NCI-H69 (cell line): Measurements from ENCODE around the gene CDH24.
"Not testable (repeated sequence)": the region's sequence is repeated elsewhere in the genome, so short reads cannot be mapped to it uniquely, and the experiment has no call there.

Source experiments
- DNase-seq: peaks from one replicate; lab custom pipeline; 2025; lab: John Stamatoyannopoulos, UW

Gene CDH24

DNA sequence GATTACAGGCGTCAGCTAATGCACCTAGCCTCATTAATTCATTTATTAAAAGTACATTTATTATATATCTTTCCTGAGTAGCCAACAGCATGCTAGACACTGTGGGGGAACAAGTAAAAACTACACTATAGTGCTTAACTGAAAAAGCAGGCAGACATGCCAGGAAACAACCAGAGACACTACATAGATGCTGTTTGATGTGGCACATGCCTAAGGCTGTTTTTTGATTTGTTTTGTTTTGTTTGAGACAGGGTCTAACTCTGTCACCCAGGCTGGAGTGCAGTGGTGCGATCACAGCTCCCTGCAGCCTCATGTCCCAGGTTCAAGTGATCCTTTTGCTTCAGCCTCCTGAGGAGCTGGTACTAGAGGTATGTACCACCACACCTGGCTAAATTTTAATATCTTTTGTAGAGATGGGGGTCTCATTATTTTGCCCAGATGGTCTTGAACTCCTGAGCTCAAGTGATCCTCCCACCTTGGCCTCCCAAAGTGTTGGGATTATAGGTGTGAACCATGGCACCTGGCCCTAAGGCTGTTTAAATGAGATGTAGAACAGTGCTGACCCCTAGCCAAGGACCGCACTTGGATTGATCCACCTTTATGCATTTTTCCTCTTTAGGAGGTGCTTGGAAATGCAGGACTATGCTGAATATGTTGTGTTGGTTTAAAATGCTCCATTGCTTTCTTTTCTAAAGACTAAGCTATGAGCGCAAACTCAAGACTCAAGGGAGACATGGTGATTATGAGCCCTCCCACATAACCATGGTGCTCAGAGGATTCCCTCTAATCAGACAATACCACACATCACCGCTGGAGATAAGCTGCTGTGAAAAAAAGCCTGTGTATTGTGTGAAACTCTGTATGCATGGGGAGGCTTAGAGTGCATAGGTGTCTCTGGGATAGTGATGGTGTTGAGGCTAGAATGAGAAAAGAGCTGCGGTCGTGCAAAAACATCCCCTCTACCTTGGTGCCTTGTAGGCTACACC, 36.9 kb downstream of the CDH24 start:
- DNase-seq = no peak

DNA sequence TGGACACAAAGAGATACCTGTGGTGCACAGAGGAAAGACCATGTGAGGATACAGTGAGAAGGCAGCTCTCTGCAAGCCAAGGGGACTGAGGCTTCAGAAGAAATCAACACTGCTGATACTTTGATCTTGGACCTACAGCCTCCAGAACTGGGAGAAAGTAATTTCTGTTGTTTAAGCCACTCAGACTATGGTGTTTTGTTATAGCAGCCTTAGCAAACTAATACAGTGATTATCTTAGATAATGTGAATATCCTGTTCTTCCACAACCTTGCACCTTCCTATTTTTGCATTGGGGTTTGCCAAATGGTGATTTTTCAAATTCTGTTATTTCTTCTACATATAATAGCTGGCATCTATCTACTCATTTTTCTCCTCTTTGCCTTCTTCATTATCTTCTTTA, 39.2 kb downstream of the CDH24 start:
- DNase-seq = no peak

DNA sequence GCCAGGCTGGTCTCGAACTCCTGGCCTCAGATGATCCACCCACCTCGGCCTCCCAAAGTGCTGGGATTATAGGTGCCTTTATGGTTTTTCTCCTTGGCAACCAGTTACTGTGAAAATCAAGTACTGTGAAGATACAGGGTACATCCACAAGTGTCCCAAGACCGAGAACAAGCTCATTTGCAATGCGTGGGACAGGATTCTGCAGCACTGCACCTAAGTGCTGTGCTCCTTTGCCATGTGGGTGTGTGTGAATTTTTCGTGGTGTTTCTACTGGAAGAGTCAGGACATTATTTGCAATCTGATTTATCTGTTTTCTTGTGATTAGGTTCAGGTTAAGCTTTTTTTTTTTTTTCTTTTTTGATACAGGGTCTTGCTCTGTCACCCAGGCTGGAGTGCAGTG, 40.2 kb downstream of the CDH24 start:
- DNase-seq = no peak

DNA sequence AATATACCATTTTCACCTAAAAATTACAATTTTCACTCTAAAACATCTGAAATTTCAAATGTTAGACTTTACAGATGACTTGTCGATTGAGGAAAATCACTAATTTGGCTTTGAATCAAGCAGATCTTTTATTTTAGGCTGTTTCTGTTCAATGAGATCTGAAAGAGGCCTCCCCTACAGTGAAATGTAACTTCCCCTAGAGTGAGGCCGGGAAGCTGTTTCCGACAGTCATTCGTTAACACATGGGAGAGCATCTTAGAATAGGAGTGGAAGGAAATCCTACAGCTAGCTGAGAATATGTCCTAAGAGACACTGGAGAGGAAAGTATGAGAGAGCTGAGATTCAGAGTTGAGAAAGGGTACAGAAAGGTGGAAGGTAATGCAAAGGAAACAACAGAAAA, 41.7 kb downstream of the CDH24 start:
- no peak for DNase-seq

DNA sequence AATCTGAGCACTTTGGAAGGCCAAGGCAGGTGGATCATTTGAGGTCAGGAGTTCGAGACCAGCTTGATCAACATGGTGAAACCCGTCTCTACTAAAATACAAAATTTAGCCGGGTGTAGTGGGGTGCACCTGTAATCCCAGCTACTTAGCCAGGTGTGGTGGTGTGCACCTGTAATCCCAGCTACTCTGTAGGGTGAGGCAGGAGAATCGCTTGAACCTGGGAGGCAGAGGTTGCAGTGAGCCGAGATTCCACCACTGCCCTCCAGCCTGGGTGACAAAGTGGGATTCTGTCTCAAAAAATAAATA, 43.6 kb downstream of the CDH24 start:
- not testable (repeated sequence) for DNase-seq

DNA sequence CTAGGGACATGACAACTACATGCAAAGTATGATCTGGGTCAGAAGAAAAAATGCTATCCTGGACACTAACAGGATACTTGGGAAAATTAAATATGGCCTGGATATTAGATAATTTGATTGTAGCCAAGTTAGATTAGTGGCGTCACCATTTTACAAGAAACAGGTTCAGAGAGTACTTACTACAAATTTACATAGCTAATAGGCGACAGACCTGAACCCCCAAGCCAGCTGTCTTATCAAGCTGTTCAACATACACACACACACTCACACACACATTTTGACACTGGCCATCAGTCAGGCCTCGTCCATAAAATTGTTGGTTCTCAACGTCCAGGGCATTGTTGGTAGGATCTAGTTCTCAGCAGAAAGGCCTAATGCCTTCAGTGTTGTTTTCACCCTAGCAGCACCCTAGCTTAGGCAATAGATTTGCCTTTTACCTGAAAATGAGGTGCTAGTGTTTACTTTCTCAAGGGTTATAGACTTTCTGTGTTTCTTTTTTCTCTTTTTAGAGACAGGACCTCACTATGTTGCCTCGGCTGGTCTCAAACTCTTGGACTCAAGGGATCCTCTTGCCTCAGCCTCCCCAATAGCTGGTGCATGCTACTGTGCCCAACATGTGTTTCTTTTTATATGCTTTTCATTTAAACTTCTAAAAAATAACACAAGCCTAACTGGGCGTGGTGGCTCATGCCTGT, 44.1 kb downstream of the CDH24 start:
- no peak for DNase-seq

DNA sequence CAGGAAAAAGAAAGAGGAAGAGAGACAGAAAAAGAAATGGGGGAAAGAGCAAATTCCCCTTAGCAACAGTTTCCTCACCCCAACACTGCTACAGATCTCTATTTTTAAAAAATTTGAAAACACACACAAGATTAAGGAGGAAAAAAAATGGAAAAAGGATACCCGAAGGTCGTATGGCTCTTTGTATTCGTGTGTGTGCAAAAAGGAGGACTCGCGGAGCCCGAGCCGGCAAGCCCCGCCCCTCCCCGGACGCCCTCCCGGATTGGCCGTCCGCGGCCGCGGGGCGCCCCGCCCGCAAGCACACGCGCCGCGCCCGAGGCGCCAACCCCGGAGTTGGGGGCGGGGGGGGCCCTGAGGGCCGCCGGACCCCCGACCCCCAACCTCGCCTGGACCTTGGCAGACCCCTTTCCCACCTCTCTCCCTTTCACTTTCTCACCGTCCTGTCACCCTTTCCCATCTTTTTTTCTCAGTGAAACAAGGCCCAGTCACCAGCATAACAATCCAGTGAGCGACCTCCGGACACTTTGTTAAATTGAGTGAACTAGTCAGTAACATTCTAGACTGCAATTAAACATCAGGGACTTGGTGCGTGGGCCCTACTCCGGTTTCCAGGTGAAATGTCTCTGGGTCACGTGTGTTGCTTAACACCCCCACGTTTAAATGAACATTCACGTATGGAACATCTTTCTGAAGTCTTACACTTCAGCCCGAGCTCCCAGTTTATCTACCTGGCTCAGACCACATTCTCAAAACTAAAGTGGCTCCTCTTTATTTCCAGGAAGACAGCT, 47.2 kb downstream of the CDH24 start, which contains the start of gene C14orf93:
Gene C14orf93, minus strand, starts transcription at position 205 of the 788 bp plus-strand sequence. CDS start 11,120 bp downstream, outside the sequence.
- peak; percentile 92 for DNase-seq

DNA sequence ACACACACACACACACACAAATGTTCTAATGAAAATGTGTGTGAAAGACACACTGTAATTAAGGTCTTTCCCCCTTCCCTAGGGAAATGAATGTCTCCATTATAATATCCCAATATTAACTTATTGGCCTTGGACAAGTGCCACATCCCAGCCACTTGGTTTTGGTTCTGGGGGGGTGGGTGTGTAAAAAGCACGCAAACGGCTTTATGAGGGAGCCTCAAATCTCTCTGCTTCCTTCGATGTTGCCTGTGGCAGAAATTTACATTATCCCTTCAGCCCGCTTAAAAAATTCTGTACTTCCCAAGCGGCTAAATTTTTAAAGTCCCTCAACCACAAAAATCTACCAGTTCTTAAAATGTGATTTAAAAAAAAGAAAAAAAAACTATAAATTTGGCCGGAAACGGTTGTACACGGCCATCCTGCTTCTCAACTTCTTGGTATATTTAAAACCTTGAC, 47.8 kb downstream of the CDH24 start:
- DNase-seq = peak; percentile 88

DNA sequence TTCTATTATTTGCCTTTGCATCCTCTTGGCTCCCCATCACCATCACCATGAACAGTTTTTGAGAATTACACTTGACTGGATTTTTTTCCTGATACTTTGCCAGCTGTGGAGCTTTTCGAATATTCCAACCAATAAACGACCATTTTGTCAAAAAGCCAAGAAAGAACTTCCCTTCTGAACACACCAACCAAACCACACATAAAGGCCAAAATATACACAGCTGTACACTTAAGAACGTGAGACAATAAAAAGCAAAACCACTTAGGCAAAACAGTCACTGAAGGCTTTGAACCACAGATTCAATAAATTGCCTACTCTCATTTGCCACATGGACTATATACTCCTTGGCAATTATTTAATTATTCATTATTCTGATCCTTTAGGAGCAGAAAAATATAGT, 48.5 kb downstream of the CDH24 start:
- DNase-seq = peak; percentile 56

DNA sequence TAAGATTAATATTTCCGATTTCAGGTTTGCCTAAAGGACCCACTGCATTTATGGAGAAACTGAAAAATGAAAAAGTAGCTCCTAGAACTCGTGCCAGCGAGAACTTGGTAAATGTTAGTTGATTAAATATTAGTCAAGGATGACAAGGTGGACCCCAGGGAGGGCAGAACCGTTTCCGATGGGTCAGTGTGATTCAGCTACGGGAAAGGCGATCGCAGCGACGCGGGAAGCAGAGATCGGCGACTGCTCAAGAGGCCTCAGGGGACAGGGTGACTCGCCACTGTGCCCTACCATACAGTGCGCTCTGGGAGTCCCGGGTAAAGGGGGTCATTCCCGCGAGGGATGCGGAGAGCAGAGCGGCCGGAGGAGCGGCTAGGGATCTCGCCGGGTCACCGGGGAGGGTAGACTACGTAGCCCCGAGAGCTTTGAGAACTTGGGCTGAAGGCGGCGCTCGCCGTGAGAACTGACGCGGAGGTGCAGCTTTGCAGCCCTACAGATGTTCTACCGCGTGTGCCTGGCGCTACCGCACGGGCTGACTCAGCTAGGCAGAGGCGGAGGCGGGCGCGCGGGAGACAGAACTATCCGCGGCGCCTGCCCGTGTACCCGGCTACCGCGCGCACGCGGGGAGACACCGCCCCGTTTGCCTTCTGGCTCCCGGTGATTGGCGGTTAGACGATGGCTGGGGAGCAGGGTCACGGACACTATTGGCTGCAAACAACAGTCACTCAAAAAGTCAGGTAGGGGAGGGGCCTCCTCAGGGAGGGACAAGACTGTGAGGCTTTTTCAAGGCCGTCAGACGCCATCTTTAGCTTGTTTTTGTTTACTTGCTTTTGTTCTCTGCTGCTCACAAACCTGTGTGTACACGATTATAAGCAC, 50.5 kb downstream of the CDH24 start:
- peak; percentile 99 for DNase-seq

DNA sequence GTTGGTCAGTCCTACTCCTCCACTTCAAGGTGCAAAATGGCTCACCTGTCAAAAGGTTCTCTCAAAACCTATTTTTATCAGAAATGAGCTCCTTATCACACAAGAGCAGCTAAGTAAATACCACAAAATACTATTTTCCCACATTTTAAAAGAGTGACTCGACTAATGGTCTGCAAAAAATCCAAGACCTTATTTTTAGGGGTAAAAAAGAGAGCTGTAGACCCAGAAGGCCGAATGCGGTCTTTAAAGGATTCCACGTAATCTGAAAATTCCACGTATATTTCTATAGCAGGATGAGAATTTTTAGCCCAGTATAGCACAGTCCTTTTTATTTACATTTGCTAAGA, 51.2 kb downstream of the CDH24 start:
- peak; percentile 40 for DNase-seq

DNA sequence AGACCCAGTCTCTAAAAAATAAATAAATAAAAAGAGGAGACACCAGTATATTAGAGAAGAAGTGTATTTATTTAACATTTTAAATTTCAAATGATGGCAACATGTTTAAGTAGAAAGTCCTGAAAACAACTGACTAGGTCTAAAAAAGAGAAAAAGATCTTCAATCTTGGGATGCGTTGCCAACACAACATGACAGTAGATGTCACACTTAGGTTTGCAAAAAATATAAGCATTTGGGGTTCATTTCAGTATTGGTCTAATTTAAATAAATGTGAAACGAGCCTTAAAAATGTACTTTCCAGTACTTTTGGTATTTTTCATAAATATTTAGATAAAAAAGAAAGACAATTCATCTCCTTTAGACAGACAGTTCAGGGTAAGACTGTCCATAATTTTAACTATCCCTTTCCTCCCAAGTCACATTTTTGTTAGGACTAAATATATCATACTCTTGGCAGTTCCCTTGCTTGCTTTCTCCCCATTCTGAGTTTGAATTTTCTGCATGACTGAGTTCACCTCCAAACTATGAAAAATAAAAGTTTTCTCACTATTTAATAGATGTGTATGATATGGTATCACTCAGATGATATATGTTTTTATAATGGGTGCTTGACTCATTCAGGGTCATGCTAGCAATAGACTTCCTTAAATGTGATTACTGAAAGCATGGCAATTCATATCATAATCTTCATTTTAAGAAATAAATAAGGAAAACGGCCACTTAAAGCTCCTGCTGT, 51.7 kb downstream of the CDH24 start:
- DNase-seq = no peak

DNA sequence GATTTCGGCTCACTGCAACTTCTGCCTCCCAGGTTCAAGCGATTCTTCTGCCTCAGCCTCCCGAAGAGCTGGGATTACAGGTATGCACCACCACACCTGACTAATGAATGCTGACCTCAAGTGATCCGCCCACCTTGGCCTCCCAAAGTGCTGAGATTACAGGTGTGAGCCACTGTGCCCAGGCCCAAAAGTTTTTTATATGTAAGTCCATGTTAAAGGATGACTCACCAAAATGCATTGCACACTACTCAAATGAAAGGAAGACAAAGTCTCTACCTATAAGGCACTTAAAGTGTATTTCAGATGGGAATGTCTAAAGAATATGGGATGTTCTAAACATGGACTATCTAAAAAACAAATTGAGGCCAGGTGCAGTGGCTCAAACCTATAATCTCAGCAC, 53.0 kb downstream of the CDH24 start:
- DNase-seq = not testable (repeated sequence)

DNA sequence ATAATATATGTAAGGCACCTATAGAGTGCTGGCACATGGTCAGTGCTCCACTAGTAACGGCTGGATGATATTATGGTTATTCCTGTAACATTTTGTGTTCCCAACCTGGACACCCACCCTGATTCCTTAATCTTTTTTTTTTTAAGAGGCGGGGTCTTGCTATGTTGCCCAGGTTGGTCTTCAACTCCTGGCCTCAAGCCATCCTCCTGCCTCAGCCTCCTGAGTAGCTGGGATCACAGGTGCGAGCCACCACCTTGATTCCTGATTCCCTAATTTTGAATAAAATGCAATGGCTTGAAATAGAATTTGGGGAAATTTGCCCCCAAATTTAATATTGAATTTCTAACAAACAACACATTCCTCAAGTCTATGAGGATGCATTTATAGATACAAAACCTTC, 54.7 kb downstream of the CDH24 start:
- DNase-seq = no peak

DNA sequence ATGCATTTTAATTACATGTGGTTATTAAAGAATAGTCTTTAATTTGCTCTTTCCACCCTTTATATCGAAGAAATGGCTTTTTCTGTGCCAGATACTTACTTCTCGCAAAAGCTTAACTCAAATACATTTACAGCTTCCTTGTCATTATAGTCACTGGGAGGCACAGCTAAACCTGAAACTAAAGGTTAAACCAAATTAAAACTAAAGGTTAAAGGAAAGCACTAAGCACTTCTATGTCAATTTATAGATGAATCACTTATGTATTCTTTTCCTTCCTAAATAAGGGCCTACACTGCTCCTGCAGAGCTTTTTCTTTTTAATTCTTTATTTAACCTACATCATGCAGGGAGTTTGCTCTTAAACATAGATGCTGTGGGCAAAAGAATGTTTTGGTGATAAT, 56.5 kb downstream of the CDH24 start:
- DNase-seq = peak; percentile 31

DNA sequence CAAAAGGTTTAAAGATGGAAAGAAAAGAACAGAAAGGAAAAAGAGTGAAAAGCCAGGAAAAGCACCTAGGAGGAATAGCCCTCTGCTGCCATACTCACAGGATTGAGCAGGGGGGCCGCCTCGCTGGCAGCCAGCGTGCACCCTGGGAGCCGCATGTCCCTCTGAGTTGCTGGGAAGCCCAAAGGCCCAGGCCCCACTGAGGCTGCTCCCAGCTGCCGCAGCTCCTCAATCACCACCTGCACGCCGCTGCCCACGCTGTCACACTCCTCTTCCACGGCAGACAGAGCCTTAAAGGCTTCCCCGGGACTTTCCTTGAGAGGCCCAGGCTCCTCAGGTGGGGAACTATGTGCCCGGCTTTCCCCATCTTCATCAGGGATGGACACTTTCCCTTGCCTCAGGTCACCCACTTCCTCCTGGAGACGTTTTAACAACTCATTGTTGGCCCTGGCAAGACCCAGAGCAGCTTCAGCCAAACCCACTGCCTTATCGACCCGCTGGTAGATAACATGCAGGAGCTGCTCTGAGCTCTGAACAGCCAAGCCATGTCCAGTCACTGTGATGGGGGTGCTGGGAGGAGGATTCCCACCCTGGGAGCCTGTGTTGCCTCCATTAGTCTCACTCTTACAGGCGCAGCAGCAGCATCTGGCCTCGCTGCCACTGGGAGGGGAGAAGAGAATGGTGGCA, 58.8 kb downstream of the CDH24 start:
- DNase-seq = no peak

DNA sequence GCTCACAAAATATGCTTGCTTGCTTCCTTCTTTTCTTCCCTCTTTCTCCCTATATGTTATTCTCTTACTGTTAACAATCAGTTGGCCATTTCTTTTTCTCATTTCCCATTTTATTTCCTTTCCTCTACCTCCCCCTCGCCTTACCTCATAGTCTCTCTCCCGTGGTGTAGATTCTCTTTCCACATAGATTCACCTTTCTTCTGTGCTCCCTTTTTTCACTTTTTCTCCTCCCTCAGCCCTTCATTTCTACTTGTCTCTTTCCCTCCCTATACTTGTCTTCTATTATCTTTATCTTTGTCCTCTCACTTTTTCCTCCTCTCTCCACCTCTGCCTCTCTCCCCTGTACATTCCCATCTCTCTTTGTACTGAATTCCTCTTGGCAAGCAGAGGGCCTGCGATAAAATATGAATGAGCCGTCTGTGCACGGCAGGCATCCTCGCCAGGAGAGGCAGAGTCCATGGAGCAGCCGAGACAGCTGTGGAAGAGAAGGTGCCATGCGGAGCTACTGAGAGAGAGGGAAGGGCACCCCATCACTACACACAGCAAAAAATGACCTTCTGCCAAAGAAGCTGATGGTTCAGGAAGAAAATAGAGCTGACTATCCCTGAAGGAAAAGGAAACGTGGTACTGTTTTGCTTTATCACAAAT, 59.5 kb downstream of the CDH24 start:
- peak; percentile 15 for DNase-seq
